Spleen (tissue), 7 donors: Measurements from ENCODE around the gene SLC25A47.

Source experiments
- POLR2AphosphoS5 ChIP-seq, 3 donors: sonication (generic); formaldehyde crosslinking; IDR thresholded peaks; one replicate each; pipeline ENCODE4 v1.5.1; 2017; ENCODE audit warnings: antibody characterized with exemption in 3 of 3
- TF ChIP-seq, protein P1 (sequence below), 11 experiments: fragments of 200-600 bp in 7 of 11; fragments of 450-650 bp in 4 of 11; sonication (generic) in 4 of 11; IDR thresholded peaks in 8 of 11; conservative IDR thresholded peaks in 3 of 11; 1 replicate in 7 of 11; 2 replicates in 4 of 11; pipeline versions ENCODE4 v1.4.0 to v1.8.0; 2016 to 2021; ENCODE audit warnings: antibody characterized with exemption in 11 of 11, inconsistent platforms in 4 of 11, mild to moderate bottlenecking in 1 of 11
- donor health status: DM: no; HTN: no; CAD: no; lungs with moderate emphysema.
- donor health status: DM: no; HTN: no; CAD: no.
- donor health status: DM: no; HTN: no; CAD: no.

DNA sequence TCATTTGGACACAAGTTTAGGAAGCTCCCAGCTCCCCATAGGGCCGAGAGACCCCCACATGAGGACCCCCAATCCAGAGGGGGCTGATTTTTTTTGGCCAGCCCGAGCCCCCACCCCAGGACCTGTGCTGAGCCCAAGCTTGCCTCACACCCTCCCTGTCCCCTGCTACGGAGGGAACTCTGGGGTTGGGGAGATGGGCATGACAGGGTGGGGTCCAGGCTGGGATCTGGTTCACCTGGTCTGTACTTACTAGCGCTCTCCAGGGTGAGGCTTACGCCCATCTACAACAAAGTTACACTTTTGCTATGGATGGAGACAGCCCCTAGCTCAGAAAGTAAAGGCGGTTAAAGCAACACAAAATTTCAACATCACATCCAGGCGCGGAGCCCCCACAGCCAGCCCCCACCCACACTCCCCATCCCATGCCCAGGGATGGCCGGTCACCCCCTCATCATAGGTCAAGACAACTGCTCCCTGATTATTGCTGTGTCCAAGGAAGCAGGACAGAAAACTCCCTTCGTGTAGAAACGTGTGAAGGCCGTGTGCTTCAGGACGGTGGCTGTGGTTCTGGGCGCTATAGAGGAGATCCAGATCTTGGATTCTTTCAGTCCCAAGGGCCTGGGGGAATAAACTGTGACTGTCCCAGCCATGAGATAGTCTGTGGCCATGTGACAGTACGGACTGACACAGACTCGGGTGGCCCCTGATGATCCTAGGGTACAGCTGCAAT is 27.6 kb upstream of the SLC25A47 start:
- TF ChIP-seq, protein P1, sequence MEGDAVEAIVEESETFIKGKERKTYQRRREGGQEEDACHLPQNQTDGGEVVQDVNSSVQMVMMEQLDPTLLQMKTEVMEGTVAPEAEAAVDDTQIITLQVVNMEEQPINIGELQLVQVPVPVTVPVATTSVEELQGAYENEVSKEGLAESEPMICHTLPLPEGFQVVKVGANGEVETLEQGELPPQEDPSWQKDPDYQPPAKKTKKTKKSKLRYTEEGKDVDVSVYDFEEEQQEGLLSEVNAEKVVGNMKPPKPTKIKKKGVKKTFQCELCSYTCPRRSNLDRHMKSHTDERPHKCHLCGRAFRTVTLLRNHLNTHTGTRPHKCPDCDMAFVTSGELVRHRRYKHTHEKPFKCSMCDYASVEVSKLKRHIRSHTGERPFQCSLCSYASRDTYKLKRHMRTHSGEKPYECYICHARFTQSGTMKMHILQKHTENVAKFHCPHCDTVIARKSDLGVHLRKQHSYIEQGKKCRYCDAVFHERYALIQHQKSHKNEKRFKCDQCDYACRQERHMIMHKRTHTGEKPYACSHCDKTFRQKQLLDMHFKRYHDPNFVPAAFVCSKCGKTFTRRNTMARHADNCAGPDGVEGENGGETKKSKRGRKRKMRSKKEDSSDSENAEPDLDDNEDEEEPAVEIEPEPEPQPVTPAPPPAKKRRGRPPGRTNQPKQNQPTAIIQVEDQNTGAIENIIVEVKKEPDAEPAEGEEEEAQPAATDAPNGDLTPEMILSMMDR (IDR thresholded peaks at IDR 0.05 in 8 of 11, conservative IDR thresholded peaks at IDR 0.05 in 3 of 11) = no peak
- TF ChIP-seq POLR2AphosphoS5 (IDR thresholded peaks at IDR 0.05) = no peak
